Measurements from ENCODE around the gene ZNF302. TPM values are rescaled to one million over a fixed set of nuclear protein-coding genes. Genes with fewer than 3 reads are reported as not detected.

Gene ZNF302
- total RNA-seq, 2 experiments from 2014 or later = 23.9 to 26.9 TPM

GRCh38 chr19:34690372-34690771 is 12.9 kb downstream of the ZNF302 start:
- H3K9me2 ChIP-seq (ENCODE audit: insufficient read depth, low read length) = no peaks in the 10 kb centered on the region; the same call in 1 of the 2 replicates
- H3K4me3 ChIP-seq (ENCODE audit: low read depth, low read length, poor library complexity, severe bottlenecking) = no peak overlapping the region
- no peaks in the 10 kb centered on the region for H4K20me1 ChIP-seq (ENCODE audit: insufficient read depth, low read length)
- no peaks in the 10 kb centered on the region for H3K79me2 ChIP-seq (ENCODE audit: insufficient read depth, low read depth, low read length)
- intact Hi-C loops (cut with micrococcal nuclease; ENCODE audit: unreplicated experiment) = no loop called here
- no peak overlapping the region for H3K4me2 ChIP-seq (ENCODE audit: low read length)
- no peak overlapping the region for H2AFZ ChIP-seq (ENCODE audit: low read length)
- H3K27ac ChIP-seq (ENCODE audit: low read depth, low read length, poor library complexity, severe bottlenecking) = no peak overlapping the region
- POLR2A ChIA-PET = no interaction called here
- BruUV-seq (replicated peaks) = no TSS peak
- CTCF ChIA-PET (ENCODE audit: unreplicated experiment) = interaction anchor here (1.4 kb wide), 1 partner anchor 13 kb away, joined by 5 read pairs; the partner anchor contains the start of gene ZNF302
- H3K4me1 ChIP-seq (ENCODE audit: insufficient read depth, low read length, poor library complexity, severe bottlenecking) = no peaks in the 10 kb centered on the region
- TF ChIP-seq CTCF (conservative IDR thresholded peaks at IDR 0.05; ENCODE audit: low read length) (no peak), EZH2phosphoT487 (IDR thresholded peaks at IDR 0.05; ENCODE audit: borderline replicate concordance, low read depth, low read length) (no peak)
- no peaks in the 10 kb centered on the region for H3K36me3 ChIP-seq (ENCODE audit: insufficient read depth, low read length)
- no peak for DNase-seq (ENCODE audit: low spot score)
- no peaks in the 10 kb centered on the region for H3K9me3 ChIP-seq (ENCODE audit: low read length)

DNA sequence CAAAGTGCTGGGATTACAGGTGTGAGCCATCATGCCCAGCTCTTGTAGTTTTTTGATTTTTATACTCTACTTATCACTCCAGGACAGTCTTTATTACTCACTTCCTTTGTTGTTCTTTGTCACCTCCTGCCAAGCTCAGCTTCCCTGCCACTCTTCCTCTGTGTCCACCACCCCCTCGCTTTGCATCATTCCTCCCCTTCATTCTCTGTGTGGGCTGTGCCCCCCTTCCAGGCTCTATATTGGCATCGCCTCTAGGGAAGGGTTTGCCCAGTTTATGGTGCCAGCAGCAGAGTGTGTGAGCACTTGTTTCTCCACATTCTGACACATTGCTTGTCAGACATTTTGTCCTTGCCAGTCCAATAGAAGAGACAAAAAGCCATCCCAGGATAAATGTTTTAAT is 15.1 kb downstream of the ZNF302 start:
- no peaks in the 10 kb centered on the region for H3K9me3 ChIP-seq (ENCODE audit: low read length)
- intact Hi-C loops (cut with micrococcal nuclease; ENCODE audit: unreplicated experiment) = no loop called here
- no peak overlapping the region for H3K27ac ChIP-seq (ENCODE audit: low read depth, low read length, poor library complexity, severe bottlenecking)
- H3K4me3 ChIP-seq (ENCODE audit: low read depth, low read length, poor library complexity, severe bottlenecking) = no peak overlapping the region
- no peaks in the 10 kb centered on the region; the same call in 1 of the 2 replicates for H3K9me2 ChIP-seq (ENCODE audit: insufficient read depth, low read length)
- no peaks in the 10 kb centered on the region for H3K36me3 ChIP-seq (ENCODE audit: insufficient read depth, low read length)
- no peak for TF ChIP-seq EZH2phosphoT487 (IDR thresholded peaks at IDR 0.05; ENCODE audit: borderline replicate concordance, low read depth, low read length)
- TF ChIP-seq CTCF (conservative IDR thresholded peaks at IDR 0.05; ENCODE audit: low read length) = no peak
- no peaks in the 10 kb centered on the region for H4K20me1 ChIP-seq (ENCODE audit: insufficient read depth, low read length)
- no peak overlapping the region for H2AFZ ChIP-seq (ENCODE audit: low read length)
- BruUV-seq (replicated peaks) = no TSS peak
- no peak overlapping the region for H3K4me2 ChIP-seq (ENCODE audit: low read length)
- no peak for DNase-seq (ENCODE audit: low spot score)
- H3K4me1 ChIP-seq (ENCODE audit: insufficient read depth, low read length, poor library complexity, severe bottlenecking) = no peaks in the 10 kb centered on the region
- no peaks in the 10 kb centered on the region for H3K79me2 ChIP-seq (ENCODE audit: insufficient read depth, low read depth, low read length)
- CTCF ChIA-PET (ENCODE audit: unreplicated experiment) = no interaction called here
- POLR2A ChIA-PET = no interaction called here

DNA sequence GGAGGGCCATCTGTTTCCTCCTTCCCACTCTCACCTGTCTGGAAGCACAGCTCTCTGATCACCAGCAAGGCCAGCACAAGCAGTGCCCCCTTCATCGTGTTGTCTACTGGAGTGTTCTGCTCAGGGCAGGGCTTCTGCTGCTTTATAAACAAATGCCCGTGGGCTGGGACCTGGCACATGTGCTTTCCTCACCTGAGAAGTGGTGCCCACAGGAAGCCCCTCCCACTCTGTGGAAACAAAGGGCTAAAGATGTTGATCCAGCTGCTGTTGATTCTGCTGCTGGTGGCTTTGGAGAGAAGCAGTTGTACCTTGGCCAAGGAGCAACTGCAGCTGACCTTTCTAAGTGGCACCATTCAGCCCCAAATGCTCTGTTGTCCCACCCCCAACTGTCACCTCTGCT is 30.2 kb downstream of the ZNF302 start:
- no peak for DNase-seq (ENCODE audit: low spot score)
- no peak overlapping the region for H3K4me3 ChIP-seq (ENCODE audit: low read depth, low read length, poor library complexity, severe bottlenecking)
- intact Hi-C loops (cut with micrococcal nuclease; ENCODE audit: unreplicated experiment) = no loop called here
- POLR2A ChIA-PET = no interaction called here
- CTCF ChIA-PET (ENCODE audit: unreplicated experiment) = no interaction called here
- no peaks in the 10 kb centered on the region for H3K9me3 ChIP-seq (ENCODE audit: low read length)
- no peaks in the 10 kb centered on the region for H4K20me1 ChIP-seq (ENCODE audit: insufficient read depth, low read length)
- TF ChIP-seq EZH2phosphoT487 (IDR thresholded peaks at IDR 0.05; ENCODE audit: borderline replicate concordance, low read depth, low read length) (no peak), CTCF (conservative IDR thresholded peaks at IDR 0.05; ENCODE audit: low read length) (no peak)
- H3K4me2 ChIP-seq (ENCODE audit: low read length) = no peak overlapping the region
- no peaks in the 10 kb centered on the region for H3K4me1 ChIP-seq (ENCODE audit: insufficient read depth, low read length, poor library complexity, severe bottlenecking)
- H3K9me2 ChIP-seq (ENCODE audit: insufficient read depth, low read length) = no peaks in the 10 kb centered on the region
- no peak overlapping the region for H3K27ac ChIP-seq (ENCODE audit: low read depth, low read length, poor library complexity, severe bottlenecking)
- BruUV-seq (replicated peaks) = no TSS peak
- H3K36me3 ChIP-seq (ENCODE audit: insufficient read depth, low read length) = no peaks in the 10 kb centered on the region
- H3K79me2 ChIP-seq (ENCODE audit: insufficient read depth, low read depth, low read length) = no peaks in the 10 kb centered on the region
- no peak overlapping the region for H2AFZ ChIP-seq (ENCODE audit: low read length)
